ENCODE measurements around the gene NMRK1.

The NMRK1 gene

DNA sequence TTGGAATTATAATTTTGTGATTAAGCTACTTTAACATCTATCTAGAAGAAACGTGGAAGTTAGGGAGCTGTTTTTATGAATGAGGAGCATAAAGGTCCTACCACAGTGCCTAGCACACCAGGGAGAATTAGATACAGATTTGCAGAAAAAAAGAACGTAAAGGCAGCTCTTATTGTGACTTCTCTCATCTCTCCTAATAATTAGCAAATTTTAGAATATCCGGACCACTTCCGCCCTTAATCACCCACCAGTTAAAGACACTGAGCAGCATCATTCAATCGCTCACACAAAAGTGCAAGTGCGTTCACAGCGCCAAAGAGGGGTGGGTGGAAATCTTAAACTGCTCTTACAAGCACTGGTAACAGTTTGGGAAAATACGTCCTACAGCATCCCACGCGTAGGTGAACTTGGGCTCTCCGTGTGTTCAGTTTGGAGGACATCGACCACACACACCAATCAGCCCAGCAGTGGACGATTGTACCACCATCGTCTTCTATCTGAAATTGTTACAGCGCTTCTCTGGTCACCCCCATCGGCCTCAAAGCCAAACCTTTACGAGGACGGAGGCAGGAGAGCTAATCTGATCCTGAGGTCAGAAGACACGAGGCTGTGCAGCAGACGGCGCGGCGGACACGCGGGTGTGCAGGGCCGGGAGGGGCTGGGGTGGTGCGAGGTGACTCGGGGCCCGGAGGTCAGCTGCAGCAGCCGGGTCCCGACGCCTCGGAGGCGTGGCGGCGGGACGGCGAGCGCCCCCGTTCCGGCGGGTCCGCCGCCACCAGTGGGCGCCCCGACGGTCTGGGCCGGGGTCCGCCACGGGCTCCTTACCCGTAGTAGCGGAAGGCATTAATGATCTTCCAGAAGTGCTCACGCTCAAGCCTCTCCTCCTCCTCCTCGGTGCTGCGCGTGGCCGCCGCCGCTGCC lies 60.5 kb downstream of the NMRK1 start:
- peak overlapping the region; percentile 71 for H3K4me3 ChIP-seq (ENCODE audit: low read length)
- TF ChIP-seq, protein P1, sequence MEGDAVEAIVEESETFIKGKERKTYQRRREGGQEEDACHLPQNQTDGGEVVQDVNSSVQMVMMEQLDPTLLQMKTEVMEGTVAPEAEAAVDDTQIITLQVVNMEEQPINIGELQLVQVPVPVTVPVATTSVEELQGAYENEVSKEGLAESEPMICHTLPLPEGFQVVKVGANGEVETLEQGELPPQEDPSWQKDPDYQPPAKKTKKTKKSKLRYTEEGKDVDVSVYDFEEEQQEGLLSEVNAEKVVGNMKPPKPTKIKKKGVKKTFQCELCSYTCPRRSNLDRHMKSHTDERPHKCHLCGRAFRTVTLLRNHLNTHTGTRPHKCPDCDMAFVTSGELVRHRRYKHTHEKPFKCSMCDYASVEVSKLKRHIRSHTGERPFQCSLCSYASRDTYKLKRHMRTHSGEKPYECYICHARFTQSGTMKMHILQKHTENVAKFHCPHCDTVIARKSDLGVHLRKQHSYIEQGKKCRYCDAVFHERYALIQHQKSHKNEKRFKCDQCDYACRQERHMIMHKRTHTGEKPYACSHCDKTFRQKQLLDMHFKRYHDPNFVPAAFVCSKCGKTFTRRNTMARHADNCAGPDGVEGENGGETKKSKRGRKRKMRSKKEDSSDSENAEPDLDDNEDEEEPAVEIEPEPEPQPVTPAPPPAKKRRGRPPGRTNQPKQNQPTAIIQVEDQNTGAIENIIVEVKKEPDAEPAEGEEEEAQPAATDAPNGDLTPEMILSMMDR (conservative IDR thresholded peaks at IDR 0.05; ENCODE audit: low read depth, low read length), result no peak
- DNase-seq (ENCODE audit: low read depth), result peak; percentile 23

DNA sequence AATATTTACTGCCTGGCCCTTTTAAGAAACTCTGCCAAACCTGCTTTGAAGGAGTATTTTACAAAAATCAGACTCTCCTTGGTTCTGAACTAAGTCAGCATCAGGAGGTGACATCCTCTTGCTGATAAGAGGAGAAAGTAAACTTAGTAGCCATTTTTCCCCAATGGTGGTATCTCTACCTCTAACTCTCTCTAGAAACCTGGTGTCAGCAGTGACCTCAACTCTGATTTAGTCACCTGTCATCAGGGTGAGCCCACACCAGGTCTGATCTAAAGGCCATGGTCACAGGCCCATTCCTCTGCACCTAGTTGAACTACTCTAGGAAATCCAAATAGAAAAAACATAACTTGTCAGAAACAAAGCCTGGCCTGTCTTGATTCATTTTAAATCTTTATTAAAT lies 64.1 kb downstream of the NMRK1 start:
- no peak overlapping the region for H3K4me3 ChIP-seq (ENCODE audit: low read length)
- TF ChIP-seq, protein P1 (conservative IDR thresholded peaks at IDR 0.05; ENCODE audit: low read depth, low read length), result no peak
- DNase-seq (ENCODE audit: low read depth), result no peak

DNA sequence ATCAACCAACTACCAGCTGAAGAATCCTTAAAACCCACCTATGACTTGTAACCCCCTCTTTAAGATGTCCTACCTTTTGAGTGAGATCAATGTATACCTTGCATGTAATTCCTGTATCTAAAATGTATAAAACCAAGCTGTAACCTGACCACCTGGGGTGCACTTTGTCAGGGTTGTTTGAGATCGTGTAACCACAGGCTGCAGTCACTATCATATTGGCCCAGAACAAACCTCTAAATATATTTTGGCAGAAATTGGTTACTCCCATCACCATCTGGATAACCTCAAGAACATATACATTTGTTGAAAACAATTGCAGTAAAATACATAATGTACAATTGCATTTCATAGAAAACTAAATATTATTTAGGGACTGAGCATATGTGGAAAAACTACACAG lies 68.3 kb downstream of the NMRK1 start:
- DNase-seq (ENCODE audit: low read depth), result no peak
- H3K4me3 ChIP-seq (ENCODE audit: low read length), result no peak overlapping the region

DNA sequence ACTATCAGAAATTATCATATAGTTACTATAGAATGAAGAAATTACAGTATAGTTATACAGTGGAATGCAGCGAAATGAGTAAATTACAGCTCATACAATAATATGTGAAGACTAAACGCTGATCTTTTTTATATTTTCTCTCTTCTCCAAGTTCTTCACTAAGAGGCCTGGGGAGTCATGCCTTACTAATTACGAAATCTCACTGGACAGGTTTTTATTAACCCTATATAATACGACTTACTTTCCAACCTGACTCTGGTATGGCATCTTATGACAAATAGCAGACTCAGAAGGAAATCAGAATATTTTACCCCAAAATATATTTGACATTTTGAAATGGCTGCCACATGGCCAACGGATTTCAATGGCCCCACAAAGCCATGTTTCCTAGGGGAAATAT lies 68.9 kb downstream of the NMRK1 start:
- TF ChIP-seq, protein P1 (conservative IDR thresholded peaks at IDR 0.05; ENCODE audit: low read depth, low read length), result no peak
- no peak for DNase-seq (ENCODE audit: low read depth)
- no peak overlapping the region for H3K4me3 ChIP-seq (ENCODE audit: low read length)

More for the DNA sequence above, 68.3 kb downstream of the NMRK1 start:
- TF ChIP-seq, protein P1 (conservative IDR thresholded peaks at IDR 0.05; ENCODE audit: low read depth, low read length), result no peak

DNA sequence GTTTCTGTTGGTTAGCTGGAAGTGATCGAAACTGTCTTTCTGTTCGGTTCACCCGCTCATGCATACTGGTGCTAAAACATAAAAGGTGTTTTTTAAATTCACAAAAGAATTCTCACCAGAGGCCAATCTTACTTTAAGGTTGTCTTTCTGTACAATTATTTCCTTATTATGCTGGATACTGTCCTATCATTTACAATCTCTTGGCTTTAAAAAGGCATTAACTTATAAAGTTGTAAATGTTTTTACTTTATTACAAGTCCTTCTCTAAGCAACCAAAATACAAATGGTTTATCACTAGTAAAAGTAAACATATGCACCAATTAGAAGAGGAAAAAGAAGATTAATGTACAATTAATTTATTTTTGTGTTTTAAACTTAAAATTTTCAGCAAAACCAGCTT lies 70.6 kb downstream of the NMRK1 start:
- TF ChIP-seq, protein P1 (conservative IDR thresholded peaks at IDR 0.05; ENCODE audit: low read depth, low read length), result no peak
- H3K4me3 ChIP-seq (ENCODE audit: low read length), result no peak overlapping the region
- DNase-seq (ENCODE audit: low read depth), result no peak

DNA sequence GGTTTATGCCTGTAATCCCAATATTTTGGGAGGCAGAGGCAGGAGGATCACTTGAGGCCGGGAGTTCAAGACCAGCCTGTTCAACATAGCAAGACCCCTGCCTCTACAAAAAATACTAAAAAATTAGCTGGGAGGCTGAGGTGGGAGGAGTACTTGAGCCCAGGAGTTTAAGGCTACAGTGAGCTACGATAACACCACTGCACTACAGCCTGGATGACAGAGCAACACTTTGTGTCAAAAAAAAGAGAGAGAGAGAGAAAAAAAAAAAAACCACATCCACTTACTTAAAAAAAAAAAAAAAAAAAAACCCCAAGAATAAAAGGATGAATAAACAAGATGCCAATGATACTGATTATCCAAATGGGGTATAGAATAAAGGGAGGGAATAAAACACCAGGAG lies 74.2 kb downstream of the NMRK1 start:
- TF ChIP-seq, protein P1 (conservative IDR thresholded peaks at IDR 0.05; ENCODE audit: low read depth, low read length), result no peak
- no peak overlapping the region for H3K4me3 ChIP-seq (ENCODE audit: low read length)
- DNase-seq (ENCODE audit: low read depth), result no peak
